Gastroesophageal sphincter (tissue), 3 donors: ENCODE data around the gene THEM5.

Source experiments
- POLR2AphosphoS5 ChIP-seq: sonication (generic); formaldehyde crosslinking; IDR thresholded peaks from one replicate; pipeline ENCODE4 v1.6.1; 2017; ENCODE audit warnings: antibody characterized with exemption
- TF ChIP-seq, protein P1 (sequence below), 4 experiments: fragments of 200-600 bp in 2 of 4; fragments of 450-650 bp in 2 of 4; sonication (generic) in 1 of 4; IDR thresholded peaks; one replicate each; pipeline ENCODE4 v1.5.1; 2017 to 2019; ENCODE audit warnings: antibody characterized with exemption in 4 of 4, mild to moderate bottlenecking in 2 of 4, moderate library complexity in 2 of 4

DNA sequence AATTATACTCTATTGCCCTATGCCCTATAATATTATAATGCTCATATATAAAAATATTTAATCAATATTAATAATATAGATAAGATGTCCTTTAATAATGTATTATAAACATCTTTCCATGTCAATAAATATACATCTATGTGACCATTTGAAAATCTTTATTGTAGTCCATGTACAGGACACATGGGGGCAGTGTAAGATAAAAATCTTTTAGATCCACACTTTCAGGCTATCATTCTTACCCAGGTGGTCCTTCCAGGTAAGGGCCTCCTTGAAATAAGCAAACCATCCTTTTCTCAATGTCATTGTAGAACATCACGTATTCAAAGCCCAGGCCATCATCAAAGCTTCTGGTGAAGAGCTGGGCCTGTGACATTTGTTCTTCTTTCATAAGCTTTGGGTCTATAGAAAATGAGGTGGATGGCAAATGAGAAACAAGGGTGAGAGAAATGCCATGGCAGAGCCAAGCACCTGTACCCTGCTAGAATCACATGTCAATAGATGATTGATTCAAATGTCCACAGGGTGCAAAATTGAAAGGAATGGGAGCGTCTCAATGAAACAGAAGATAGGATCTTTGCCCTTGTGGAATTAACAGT lies 35.6 kb upstream of the THEM5 start:
- no peak for TF ChIP-seq POLR2AphosphoS5
- TF ChIP-seq, protein P1, sequence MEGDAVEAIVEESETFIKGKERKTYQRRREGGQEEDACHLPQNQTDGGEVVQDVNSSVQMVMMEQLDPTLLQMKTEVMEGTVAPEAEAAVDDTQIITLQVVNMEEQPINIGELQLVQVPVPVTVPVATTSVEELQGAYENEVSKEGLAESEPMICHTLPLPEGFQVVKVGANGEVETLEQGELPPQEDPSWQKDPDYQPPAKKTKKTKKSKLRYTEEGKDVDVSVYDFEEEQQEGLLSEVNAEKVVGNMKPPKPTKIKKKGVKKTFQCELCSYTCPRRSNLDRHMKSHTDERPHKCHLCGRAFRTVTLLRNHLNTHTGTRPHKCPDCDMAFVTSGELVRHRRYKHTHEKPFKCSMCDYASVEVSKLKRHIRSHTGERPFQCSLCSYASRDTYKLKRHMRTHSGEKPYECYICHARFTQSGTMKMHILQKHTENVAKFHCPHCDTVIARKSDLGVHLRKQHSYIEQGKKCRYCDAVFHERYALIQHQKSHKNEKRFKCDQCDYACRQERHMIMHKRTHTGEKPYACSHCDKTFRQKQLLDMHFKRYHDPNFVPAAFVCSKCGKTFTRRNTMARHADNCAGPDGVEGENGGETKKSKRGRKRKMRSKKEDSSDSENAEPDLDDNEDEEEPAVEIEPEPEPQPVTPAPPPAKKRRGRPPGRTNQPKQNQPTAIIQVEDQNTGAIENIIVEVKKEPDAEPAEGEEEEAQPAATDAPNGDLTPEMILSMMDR (IDR thresholded peaks at IDR 0.05), result peak in 1 of 4 experiments; percentile 11
